GM21423 (cell line): Measurements from ENCODE around the gene CSMD2.

ENCODE experiments used
- ATAC-seq: cut with Tn5 transposase; IDR thresholded peaks from one replicate; pipeline ENCODE4 v1.9.1; 2021; ENCODE audit warnings: mild to moderate bottlenecking, moderate library complexity; ENCODE audit not compliant: unreplicated experiment

Gene CSMD2

GRCh38 chr1:34156739-34157138 lies 8.3 kb downstream of the CSMD2 start:
- no peak for ATAC-seq

- ATAC-seq, result no peak
These were observed 9.2 kb downstream of the CSMD2 start for GRCh38 chr1:34155860-34156259.

- no peak for ATAC-seq
These were observed 11.8 kb downstream of the CSMD2 start for GRCh38 chr1:34153246-34153645.

GRCh38 chr1:34149501-34149900 lies 15.5 kb downstream of the CSMD2 start:
- no peak for ATAC-seq

GRCh38 chr1:34147301-34147700 lies 17.7 kb downstream of the CSMD2 start:
- no peak for ATAC-seq

- no peak for ATAC-seq
These were observed 20.3 kb downstream of the CSMD2 start for GRCh38 chr1:34144766-34145165.

GRCh38 chr1:34143975-34144374 lies 21.1 kb downstream of the CSMD2 start:
- ATAC-seq, result no peak

GRCh38 chr1:34140011-34140676 lies 24.9 kb downstream of the CSMD2 start:
- no peak for ATAC-seq

- ATAC-seq, result no peak
These were observed 27.6 kb downstream of the CSMD2 start for GRCh38 chr1:34137411-34137810.

GRCh38 chr1:34132161-34132420 lies 32.9 kb downstream of the CSMD2 start:
- no peak for ATAC-seq

- no peak for ATAC-seq
These were observed 33.5 kb downstream of the CSMD2 start for GRCh38 chr1:34131396-34132160.

- no peak for ATAC-seq
These were observed 34.7 kb downstream of the CSMD2 start for GRCh38 chr1:34130306-34130705.

- no peak for ATAC-seq
These were observed 35.4 kb downstream of the CSMD2 start for GRCh38 chr1:34129630-34130029.

- no peak for ATAC-seq
These were observed 36.7 kb downstream of the CSMD2 start for GRCh38 chr1:34128186-34128889.

GRCh38 chr1:34127006-34128000 lies 37.7 kb downstream of the CSMD2 start:
- no peak for ATAC-seq

GRCh38 chr1:34126486-34126885 lies 38.5 kb downstream of the CSMD2 start:
- no peak for ATAC-seq

- no peak for ATAC-seq
These were observed 39.2 kb downstream of the CSMD2 start for GRCh38 chr1:34125721-34126380.

- ATAC-seq, result no peak
These were observed 42.7 kb downstream of the CSMD2 start for GRCh38 chr1:34122080-34122932.

GRCh38 chr1:34115233-34115632 lies 49.8 kb downstream of the CSMD2 start:
- no peak for ATAC-seq

GRCh38 chr1:34113887-34114286 lies 51.1 kb downstream of the CSMD2 start:
- no peak for ATAC-seq
